ENCODE measurements around the gene SLC24A3. TPM values are rescaled to one million over a fixed set of nuclear protein-coding genes. Genes with fewer than 3 reads are reported as not detected.

SLC24A3 gene
- total and polyA plus RNA-seq, 2 experiments from 2014 or later: 0.81 to 2.5 TPM

DNA sequence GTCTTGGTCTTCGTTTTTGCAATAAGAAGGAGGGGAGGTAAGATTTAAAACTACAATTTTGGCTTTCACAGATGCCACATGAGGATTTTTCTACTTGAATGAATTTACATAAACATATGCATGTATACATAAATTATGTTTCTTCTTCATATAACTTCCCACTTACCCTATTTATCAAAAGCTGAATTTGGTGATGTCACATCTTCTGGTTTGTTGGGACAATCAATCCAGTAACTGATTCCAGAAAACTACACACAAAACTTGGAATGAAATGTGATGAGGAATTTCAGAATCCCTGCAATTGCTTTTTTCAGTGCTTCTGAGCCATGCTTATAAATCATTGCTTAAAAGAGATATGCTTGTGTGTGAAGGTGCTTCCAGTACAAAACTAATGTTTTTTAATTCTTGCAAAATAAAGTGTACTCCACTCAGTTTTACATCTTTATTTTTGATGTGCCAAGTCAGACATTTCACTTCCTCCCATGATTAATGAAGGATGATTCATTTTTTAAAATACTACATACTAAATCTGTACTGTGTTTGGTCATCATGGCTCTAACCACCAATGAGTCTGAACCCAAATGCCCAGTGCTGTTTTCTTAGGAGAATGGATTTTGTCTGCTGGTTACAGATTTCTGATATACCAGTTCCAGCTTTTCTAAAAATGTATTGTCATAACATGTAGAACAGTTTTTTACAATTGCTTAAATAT is 513.5 kb downstream of the SLC24A3 start:
- H3F3A ChIP-seq (replicated peaks; ENCODE audit: low read depth): no peaks in the 10 kb centered on the region
- no peaks in the 10 kb centered on the region for H3K79me2 ChIP-seq (replicated peaks; ENCODE audit: insufficient read depth)
- H3K27me3 ChIP-seq (ENCODE audit: insufficient read depth): no peaks in the 10 kb centered on the region
- Mint-ChIP-seq H3K9me3 (no peaks in the 10 kb centered on the region), H3K27ac (no peak overlapping the region), H3K4me3 (no peak overlapping the region), H3K27me3 (ENCODE audit: insufficient read depth, low read depth, poor library complexity) (peaks cover 4% of the 10 kb centered on the region), H3K36me3 (ENCODE audit: low read depth) (no peaks in the 10 kb centered on the region), H3K4me1 (no peaks in the 10 kb centered on the region)
- no peak overlapping the region for H2AFZ ChIP-seq
- ATAC-seq (no peak), DNase-seq (ENCODE audit: low spot score) (no peak)
- TF ChIP-seq, protein P1, sequence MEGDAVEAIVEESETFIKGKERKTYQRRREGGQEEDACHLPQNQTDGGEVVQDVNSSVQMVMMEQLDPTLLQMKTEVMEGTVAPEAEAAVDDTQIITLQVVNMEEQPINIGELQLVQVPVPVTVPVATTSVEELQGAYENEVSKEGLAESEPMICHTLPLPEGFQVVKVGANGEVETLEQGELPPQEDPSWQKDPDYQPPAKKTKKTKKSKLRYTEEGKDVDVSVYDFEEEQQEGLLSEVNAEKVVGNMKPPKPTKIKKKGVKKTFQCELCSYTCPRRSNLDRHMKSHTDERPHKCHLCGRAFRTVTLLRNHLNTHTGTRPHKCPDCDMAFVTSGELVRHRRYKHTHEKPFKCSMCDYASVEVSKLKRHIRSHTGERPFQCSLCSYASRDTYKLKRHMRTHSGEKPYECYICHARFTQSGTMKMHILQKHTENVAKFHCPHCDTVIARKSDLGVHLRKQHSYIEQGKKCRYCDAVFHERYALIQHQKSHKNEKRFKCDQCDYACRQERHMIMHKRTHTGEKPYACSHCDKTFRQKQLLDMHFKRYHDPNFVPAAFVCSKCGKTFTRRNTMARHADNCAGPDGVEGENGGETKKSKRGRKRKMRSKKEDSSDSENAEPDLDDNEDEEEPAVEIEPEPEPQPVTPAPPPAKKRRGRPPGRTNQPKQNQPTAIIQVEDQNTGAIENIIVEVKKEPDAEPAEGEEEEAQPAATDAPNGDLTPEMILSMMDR (conservative IDR thresholded peaks at IDR 0.05; ENCODE audit: low read depth in 2 of 2): no peak
- TF ChIP-seq EZH2phosphoT487 (IDR thresholded peaks at IDR 0.05; ENCODE audit: unreplicated experiment) (no peak), JUNB (IDR thresholded peaks at IDR 0.05; ENCODE audit: unreplicated experiment) (no peak), NANOG (IDR thresholded peaks at IDR 0.05; ENCODE audit: borderline replicate concordance) (no peak), REST (IDR thresholded peaks at IDR 0.05; ENCODE audit: unreplicated experiment) (no peak), EZH2 (IDR thresholded peaks at IDR 0.05; ENCODE audit: low read depth, unreplicated experiment) (no peak), ETS1 (IDR thresholded peaks at IDR 0.05) (no peak), ZNF331 (CRISPR knock-in tag; IDR thresholded peaks at IDR 0.05; ENCODE audit: low read depth) (no peak), STAT1 (IDR thresholded peaks at IDR 0.05; ENCODE audit: unreplicated experiment) (no peak), ZNF114 (CRISPR knock-in tag; IDR thresholded peaks at IDR 0.05) (no peak), POLR2AphosphoS5 (IDR thresholded peaks at IDR 0.05; ENCODE audit: low read depth) (no peak), ZNF462 (CRISPR knock-in tag; IDR thresholded peaks at IDR 0.05) (no peak), CREB1 (CRISPR knock-in tag; IDR thresholded peaks at IDR 0.05; ENCODE audit: low read depth) (no peak)
- H3K4me1 ChIP-seq (ENCODE audit: insufficient read depth): no peaks in the 10 kb centered on the region
- H3K4me2 ChIP-seq: no peak overlapping the region
- H4K20me1 ChIP-seq (replicated peaks; ENCODE audit: insufficient read depth): no peaks in the 10 kb centered on the region
- H3K27ac ChIP-seq (ENCODE audit: low read depth): no peak overlapping the region
- H3K9me2 ChIP-seq (ENCODE audit: insufficient read depth): 0 out of 2 replicates have a peak, but pooled peaks cover 3% of the 10 kb centered on the region
- no peaks in the 10 kb centered on the region for H3K36me3 ChIP-seq (ENCODE audit: insufficient read depth)
- no peak overlapping the region for H3K4me3 ChIP-seq
